Large intestine (tissue), 3 donors: ENCODE results near the gene KRTAP5-7. TPM values are rescaled to one million over a fixed set of nuclear protein-coding genes. Genes with fewer than 3 reads are reported as not detected.
A peak's percentile ranks its signal among the peaks of the same experiment; 100 is the strongest.
"Not testable (repeated sequence)": the region's sequence is repeated elsewhere in the genome, so short reads cannot be mapped to it uniquely, and the experiment has no call there.

Experiments used
- DNase-seq, 2 donors: peaks; one replicate each; pipeline versions ENCODE4 v3.0.0 to v3.0.0-alpha.2; 2013
- H3K27ac ChIP-seq: one replicate; pipeline ENCODE4 v1.5.1; 2013; ENCODE audit warnings: low read length
- H3K27me3 ChIP-seq: 2 replicates; pipeline ENCODE4 v1.6.1; 2013; ENCODE audit warnings: low read length; ENCODE audit not compliant: control insufficient read depth, insufficient read depth
- H3K36me3 ChIP-seq: 2 replicates; pipeline ENCODE4 v1.6.1; 2013; ENCODE audit warnings: low read length; ENCODE audit not compliant: control insufficient read depth, insufficient read depth
- H3K4me1 ChIP-seq: one replicate; pipeline ENCODE4 v1.6.1; 2013; ENCODE audit warnings: low read length; ENCODE audit not compliant: control insufficient read depth, insufficient read depth
- H3K4me3 ChIP-seq: one replicate; pipeline ENCODE4 v1.5.1; 2013; ENCODE audit warnings: low read length
- H3K9me3 ChIP-seq: one replicate; pipeline ENCODE4 v1.6.1; 2013; ENCODE audit warnings: mild to moderate bottlenecking, low read depth, low read length, moderate library complexity; ENCODE audit not compliant: control insufficient read depth
- WGBS: methylation state at CpG from one replicate; pipeline ENCODE4 v1.1.5; 2013; ENCODE audit warnings: low lambda C conversion rate; ENCODE audit not compliant: insufficient coverage; 5-methylcytosine and 5-hydroxymethylcytosine counted together
- polyA plus RNA-seq: library from polyadenylated mRNA; unstranded; fragments of 120-200 nt; gene quantifications from one replicate; pipeline ENCODE4 v1.2.1, GENCODE V29; 2013

Gene KRTAP5-7
- polyA plus RNA-seq, 1 donor = 0.16 TPM

DNA sequence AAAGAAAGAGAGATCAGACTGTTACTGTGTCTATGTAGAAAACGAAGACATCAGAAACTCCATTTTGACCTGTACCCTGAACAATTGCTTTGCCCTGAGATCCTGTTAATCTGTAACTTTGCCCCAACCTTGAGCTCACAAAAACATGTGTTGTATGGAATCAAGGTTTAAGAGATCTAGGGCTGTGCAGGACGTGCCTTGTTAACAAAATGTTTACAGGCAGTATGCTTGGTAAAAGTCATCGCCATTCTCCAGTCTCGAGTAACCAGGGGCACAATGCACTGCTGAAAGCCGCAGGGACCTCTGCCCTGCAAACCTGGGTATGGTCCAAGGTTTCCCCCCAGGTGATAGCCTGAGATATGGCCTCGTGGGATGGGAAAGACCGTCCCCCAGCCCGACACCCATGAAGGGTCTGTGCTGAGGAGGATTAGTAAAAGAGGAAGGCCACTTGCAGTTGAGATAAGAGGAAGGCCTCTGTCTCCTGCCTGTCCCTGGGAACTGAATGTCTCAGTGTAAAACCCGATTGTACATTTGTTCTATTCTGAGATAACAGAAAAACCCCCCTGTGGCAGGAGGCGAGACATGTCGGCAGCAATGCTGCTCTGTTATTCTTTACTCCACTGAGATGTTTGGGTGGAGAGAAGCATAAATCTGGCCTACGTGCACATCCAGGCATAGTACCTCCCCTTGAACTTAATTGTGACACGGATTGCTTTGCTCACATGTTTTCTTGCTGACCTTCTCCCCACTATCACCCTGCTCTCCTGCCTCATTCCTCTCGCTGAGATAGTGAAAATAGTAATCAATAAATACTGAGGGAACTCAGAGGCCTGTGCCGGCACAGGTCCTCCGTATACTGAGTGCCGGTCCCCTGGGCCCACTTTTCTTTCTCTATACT, 7.9 kb downstream of the KRTAP5-7 start:
- not testable (repeated sequence) for H3K27me3 ChIP-seq, H3K4me1 ChIP-seq, H3K9me3 ChIP-seq, H3K4me3 ChIP-seq, H3K36me3 ChIP-seq
- peak overlapping the region; percentile 49 for H3K27ac ChIP-seq
- WGBS = no CpG with 5 or more reads among the region's 17 CpGs
- DNase-seq = peak in 1 of 2 donors; percentile 56

DNA sequence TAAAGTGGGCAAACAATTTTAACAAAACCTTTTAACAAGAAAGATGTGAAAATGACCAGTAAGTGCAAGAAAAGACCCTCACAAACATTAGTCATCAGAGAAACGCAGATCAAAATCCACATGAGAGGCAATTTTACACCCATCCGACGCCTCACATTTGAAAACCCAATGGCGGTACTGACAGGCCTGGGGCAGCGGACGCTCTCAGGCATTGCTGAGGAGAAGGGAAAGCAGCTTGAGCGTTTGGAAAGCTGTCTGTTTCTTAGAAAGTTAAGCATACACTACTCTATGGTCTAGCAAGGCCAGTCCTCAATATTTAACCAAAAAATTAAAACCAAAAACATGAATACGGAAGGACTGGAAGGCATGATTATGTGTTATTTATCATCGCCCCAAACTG, 8.8 kb downstream of the KRTAP5-7 start:
- H3K9me3 ChIP-seq = no peaks in the 10 kb centered on the region
- H3K27me3 ChIP-seq = no peaks in the 10 kb centered on the region
- DNase-seq = no peak
- no peak overlapping the region for H3K4me3 ChIP-seq
- H3K36me3 ChIP-seq = no peaks in the 10 kb centered on the region
- no peak overlapping the region for H3K27ac ChIP-seq
- peaks cover 4% of the 10 kb centered on the region for H3K4me1 ChIP-seq
- WGBS = 100% methylated on average over 2 of the region's 9 CpGs

DNA sequence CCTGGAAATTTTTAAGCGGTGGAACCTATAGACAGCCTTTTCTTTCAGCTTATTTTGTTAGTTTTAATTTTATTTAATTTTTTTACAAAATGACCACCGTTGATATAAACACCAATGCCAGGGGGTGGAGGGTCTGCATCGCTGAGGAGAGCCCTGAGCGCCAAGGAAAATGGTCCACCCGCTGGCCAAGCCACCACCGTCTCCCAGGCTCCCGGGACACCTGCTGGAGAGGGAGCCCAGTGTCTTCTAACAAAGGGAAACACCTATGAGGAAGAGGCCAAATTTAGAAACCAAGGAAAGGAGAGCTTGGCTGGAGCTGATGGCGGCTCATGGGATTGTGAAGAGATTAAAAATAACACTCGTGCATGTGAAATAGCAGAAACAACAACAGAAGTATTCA, 10.5 kb downstream of the KRTAP5-7 start:
- Histone ChIP-seq H3K36me3 (no peaks in the 10 kb centered on the region), H3K4me1 (peaks cover 4% of the 10 kb centered on the region), H3K27ac (no peak overlapping the region), H3K4me3 (no peak overlapping the region), H3K9me3 (no peaks in the 10 kb centered on the region), H3K27me3 (no peaks in the 10 kb centered on the region)
- DNase-seq = no peak
- 90% methylated on average over 2 of the region's 9 CpGs for WGBS

DNA sequence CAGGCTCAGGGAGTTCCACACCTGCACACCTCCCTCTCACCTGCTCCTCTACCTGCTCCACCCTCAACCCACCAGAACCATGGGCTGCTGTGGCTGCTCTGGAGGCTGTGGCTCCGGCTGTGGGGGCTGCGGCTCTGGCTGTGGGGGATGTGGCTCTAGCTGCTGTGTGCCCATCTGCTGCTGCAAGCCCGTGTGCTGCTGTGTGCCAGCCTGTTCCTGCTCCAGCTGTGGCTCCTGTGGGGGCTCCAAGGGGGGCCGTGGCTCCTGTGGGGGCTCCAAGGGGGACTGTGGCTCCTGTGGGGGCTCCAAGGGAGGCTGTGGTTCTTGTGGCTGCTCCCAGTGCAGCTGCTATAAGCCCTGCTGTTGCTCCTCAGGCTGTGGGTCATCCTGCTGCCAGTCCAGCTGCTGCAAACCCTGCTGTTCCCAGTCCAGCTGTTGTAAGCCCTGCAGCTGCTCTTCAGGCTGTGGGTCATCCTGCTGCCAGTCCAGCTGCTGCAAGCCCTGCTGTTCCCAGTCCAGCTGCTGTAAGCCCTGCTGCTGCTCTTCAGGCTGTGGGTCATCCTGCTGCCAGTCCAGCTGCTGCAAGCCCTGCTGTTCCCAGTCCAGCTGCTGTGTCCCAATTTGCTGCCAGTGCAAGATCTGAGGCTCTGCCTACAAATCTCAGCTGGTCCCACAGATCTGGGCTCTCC, 11.1 kb downstream of the KRTAP5-7 start, which contains the start of gene KRTAP5-8:
KRTAP5-8 (plus strand) TSS at position 49 of the 689 bp plus-strand sequence; CDS start at position 80, 31 bp downstream.
- not testable (repeated sequence) for H3K36me3 ChIP-seq, DNase-seq, H3K4me3 ChIP-seq, H3K4me1 ChIP-seq, H3K27ac ChIP-seq, H3K9me3 ChIP-seq, H3K27me3 ChIP-seq
- no CpG with 5 or more reads among the region's 4 CpGs for WGBS

DNA sequence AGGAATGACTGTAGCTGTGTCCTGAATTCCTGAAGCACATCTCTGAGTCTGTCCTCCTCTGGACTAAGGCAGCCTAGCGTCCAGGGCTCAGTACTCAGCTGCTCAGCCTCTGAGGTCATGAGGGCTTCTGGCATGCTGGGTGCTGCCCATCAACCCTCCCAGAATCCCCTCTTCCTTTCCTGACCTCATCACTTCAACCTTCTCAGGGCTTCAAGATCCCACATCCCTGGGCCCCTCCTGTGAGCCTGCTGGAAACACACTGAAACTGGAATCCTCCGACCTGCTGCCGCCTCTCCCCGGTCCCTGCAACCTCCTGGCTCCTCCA, 11.6 kb downstream of the KRTAP5-7 start:
- Histone ChIP-seq H3K4me1 (peaks cover 4% of the 10 kb centered on the region), H3K27ac (no peak overlapping the region), H3K9me3 (no peaks in the 10 kb centered on the region), H3K27me3 (no peaks in the 10 kb centered on the region), H3K36me3 (no peaks in the 10 kb centered on the region), H3K4me3 (no peak overlapping the region)
- WGBS = no CpG with 5 or more reads among the region's 4 CpGs
- no peak for DNase-seq

DNA sequence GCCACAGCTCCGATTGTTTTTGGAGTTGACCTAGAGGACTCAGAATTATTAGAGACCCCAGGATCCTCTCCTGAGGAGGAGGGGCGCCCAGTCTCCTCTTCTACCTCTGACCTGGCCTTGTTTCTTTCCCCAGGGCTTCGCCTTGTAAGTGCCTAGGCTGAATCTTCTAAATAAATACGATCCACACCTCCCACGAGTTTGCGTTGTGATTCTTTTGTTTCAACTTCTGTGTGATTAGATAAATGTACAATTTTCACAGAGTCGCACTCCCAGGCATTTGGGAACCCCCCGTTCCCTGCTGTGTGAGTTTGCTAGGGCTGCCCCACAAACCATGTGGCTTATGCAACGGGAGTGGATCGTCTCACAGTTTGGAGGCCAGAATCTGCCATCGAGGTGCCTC, 11.9 kb downstream of the KRTAP5-7 start:
- DNase-seq = no peak
- Histone ChIP-seq H3K4me1 (peaks cover 4% of the 10 kb centered on the region), H3K4me3 (no peak overlapping the region), H3K27ac (no peak overlapping the region), H3K36me3 (no peaks in the 10 kb centered on the region), H3K27me3 (no peaks in the 10 kb centered on the region), H3K9me3 (no peaks in the 10 kb centered on the region)
- 83% methylated on average over 1 of the region's 11 CpGs for WGBS

DNA sequence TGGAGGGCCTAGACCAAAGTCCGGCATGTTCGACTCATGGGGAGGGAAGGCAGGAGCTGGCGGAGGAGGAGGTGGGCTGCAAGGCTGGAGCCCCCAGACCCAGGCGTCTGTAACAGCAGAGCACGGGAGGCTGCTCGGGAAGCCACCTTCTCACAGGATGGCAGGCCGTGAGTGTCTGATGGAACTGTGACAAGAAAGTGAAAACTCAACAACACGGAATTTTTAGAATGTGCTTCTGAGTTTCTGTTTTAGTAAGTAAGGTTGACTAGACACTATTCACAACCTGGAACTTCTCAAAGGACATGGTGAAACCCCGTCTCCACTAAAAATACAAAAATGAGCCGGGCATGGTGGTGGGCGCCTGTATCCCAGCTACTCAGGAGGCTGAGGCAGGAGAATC, 12.9 kb downstream of the KRTAP5-7 start:
- not testable (repeated sequence) for H3K27ac ChIP-seq, DNase-seq, H3K4me3 ChIP-seq, H3K27me3 ChIP-seq, H3K9me3 ChIP-seq, H3K4me1 ChIP-seq, H3K36me3 ChIP-seq
- WGBS = no CpG with 5 or more reads among the region's 11 CpGs

DNA sequence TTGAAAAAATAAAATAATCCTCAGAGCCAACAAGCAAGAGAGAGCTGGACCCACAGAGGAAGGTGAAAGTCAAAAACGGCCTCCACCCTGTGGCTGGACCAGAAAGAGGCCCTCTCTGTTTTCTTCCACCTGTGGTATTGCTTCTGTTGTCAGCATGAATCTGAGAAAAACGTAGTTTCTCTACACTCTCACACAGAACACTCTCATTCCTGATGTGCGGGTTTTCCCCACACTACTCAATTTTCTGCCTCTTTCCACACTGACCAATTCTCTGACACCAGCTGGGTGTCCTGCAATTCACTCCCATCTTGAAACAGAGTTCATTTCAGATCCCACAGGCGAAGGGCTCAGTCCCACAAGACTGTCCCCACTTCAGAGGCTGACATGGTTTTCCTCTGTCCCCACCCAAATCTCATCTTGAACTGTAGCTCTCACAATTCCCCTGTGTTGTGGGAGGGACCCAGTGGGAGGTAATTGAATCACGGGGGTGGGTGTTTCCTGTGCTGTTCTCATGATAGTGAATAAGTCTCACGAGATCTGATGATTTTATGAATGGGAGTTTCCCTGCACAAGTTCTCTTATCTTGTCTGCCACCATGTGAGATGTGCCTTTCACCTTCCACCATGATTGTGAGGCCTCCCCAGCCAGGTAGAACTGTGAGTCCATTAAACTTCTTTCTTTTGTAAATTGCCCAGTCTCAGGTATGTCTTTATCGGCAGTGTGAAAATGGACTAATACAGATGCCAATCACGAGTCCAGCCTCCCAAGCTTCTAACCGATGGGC, 13.6 kb downstream of the KRTAP5-7 start:
- H3K4me3 ChIP-seq, DNase-seq, H3K27ac ChIP-seq, H3K27me3 ChIP-seq, H3K9me3 ChIP-seq, H3K4me1 ChIP-seq, H3K36me3 ChIP-seq: not testable (repeated sequence)
- no CpG with 5 or more reads among the region's 9 CpGs for WGBS

DNA sequence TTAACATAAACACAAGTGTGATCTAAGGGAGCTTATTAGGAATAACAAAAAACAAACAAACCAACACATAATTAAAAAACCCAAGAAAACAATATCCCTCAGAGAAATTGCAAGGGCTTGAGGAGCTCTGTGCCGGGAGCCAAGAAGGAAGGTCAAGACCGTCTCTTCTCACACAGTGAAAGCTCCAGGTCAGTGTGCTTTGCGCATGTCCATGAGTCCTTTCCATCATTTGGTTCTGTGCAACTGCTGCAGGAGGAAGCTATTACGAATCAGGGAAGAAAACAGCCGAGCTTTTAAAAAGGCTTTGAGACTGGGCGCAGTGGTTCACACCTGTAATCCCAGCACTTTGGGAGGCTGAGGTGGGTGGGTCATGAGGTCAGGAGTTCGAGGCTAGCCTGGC, 15.3 kb downstream of the KRTAP5-7 start:
- Histone ChIP-seq H3K27ac (no peak overlapping the region), H3K27me3 (no peaks in the 10 kb centered on the region)
- WGBS = no CpG with 5 or more reads among the region's 7 CpGs

More for the DNA sequence above, 15.3 kb downstream of the KRTAP5-7 start:
- no peak for DNase-seq
- Histone ChIP-seq H3K4me1 (no peaks in the 10 kb centered on the region), H3K4me3 (no peak overlapping the region), H3K36me3 (no peaks in the 10 kb centered on the region), H3K9me3 (no peaks in the 10 kb centered on the region)
